Erythroblast (primary cell): Measurements from ENCODE around the gene RAB11FIP3.

ENCODE experiments used
- GATA1 ChIP-seq: IDR thresholded peaks from 2 replicates; pipeline ENCODE4 v1.6.1; 2011; ENCODE audit warnings: low read depth, mild to moderate bottlenecking, control low read depth, low read length, moderate library complexity
- POLR2A ChIP-seq: IDR thresholded peaks from 2 replicates; pipeline ENCODE4 v1.6.1; 2011; ENCODE audit warnings: mild to moderate bottlenecking, low read length

GRCh38 chr16:426906-427249 is 1.4 kb downstream of the RAB11FIP3 start:
- TF ChIP-seq POLR2A, result no peak
- no peak for TF ChIP-seq GATA1
